SK-N-SH (cell line): Measurements from ENCODE around the gene MC1R. TPM values are rescaled to one million over a fixed set of nuclear protein-coding genes. Genes with fewer than 3 reads are reported as not detected.
"Not testable (repeated sequence)": the region's sequence is repeated elsewhere in the genome, so short reads cannot be mapped to it uniquely, and the experiment has no call there.

Experiments used
- CTCF ChIA-PET: fragments of 300-600, 350-600 bp; formaldehyde crosslinking; extraction: SDS; loops from one replicate; lab custom pipeline; 2021; lab: Yijun Ruan, JAX
- POLR2A ChIA-PET: fragments of 350-600 bp; sonication (Branson Sonifier 250); formaldehyde crosslinking; extraction: SDS; loops from one replicate; lab custom pipeline; 2020; ENCODE audit warnings: antibody characterized with exemption, inconsistent platforms; lab: Yijun Ruan, JAX
- DNase-seq: peaks from one replicate; pipeline ENCODE4 v3.0.0; 2012
- H2AFZ ChIP-seq: fragments of 200-600 bp; sonication (generic); 2 replicates; pipeline ENCODE4 v1.8.1; 2016; ENCODE audit warnings: antibody characterized with exemption, mild to moderate bottlenecking, low read depth
- H3F3A ChIP-seq: fragments of 200-600 bp; sonication (generic); replicated peaks from 2 replicates; pipeline ENCODE3; 2016; ENCODE audit warnings: antibody characterized with exemption, mild to moderate bottlenecking; ENCODE audit not compliant: insufficient read depth
- H3K27ac ChIP-seq, 2 experiments: fragments of 200-500 bp in 1 of 2; fragments of 200-600 bp in 1 of 2; sonication (Bioruptor generic) in 1 of 2; sonication (generic), shearing (Covaris generic) in 1 of 2; 2 replicates each; pipeline versions ENCODE4 v1.5.1 to v1.6.1; 2014 to 2016; ENCODE audit warnings: low read depth in 2 of 2, inconsistent platforms in 1 of 2, low read length in 1 of 2, mild to moderate bottlenecking in 1 of 2, mixed read lengths in 1 of 2
- H3K27me3 ChIP-seq: fragments of 200-600 bp; sonication (generic), shearing (Covaris generic); 2 replicates; pipeline ENCODE4 v1.6.1; 2016; ENCODE audit warnings: mixed run types; ENCODE audit not compliant: insufficient read depth
- H3K36me3 ChIP-seq, 2 experiments: fragments of 200-500 bp in 1 of 2; fragments of 200-600 bp in 1 of 2; sonication (Bioruptor generic) in 1 of 2; sonication (generic) in 1 of 2; replicated peaks in 1 of 2; 2 replicates each; pipeline versions ENCODE3 to v1.5.1; 2014 to 2016; ENCODE audit warnings: low read length in 1 of 2, mild to moderate bottlenecking in 1 of 2; ENCODE audit not compliant: insufficient read depth in 2 of 2, control insufficient read depth in 1 of 2
- H3K4me1 ChIP-seq, 2 experiments: fragments of 200-500 bp in 1 of 2; fragments of 200-600 bp in 1 of 2; sonication (Bioruptor generic) in 1 of 2; sonication (generic), shearing (Covaris generic) in 1 of 2; 2 replicates each; pipeline versions ENCODE4 v1.5.1 to v1.6.1; 2014 to 2016; ENCODE audit warnings: low read depth in 1 of 2, low read length in 1 of 2, mixed run types in 1 of 2; ENCODE audit not compliant: insufficient read depth in 2 of 2, control insufficient read depth in 1 of 2
- H3K4me2 ChIP-seq: fragments of 200-600 bp; sonication (generic), shearing (Covaris generic); 2 replicates; pipeline ENCODE4 v1.6.1; 2017; ENCODE audit warnings: mixed run types
- H3K4me3 ChIP-seq, 2 experiments: fragments of 200-500 bp in 1 of 2; fragments of 200-600 bp in 1 of 2; sonication (Bioruptor generic) in 1 of 2; sonication (generic), shearing (Covaris generic) in 1 of 2; 2 replicates each; pipeline versions ENCODE4 v1.5.1 to v1.8.1; 2014 to 2016; ENCODE audit warnings: low read depth in 2 of 2, inconsistent platforms in 1 of 2, low read length in 1 of 2, mild to moderate bottlenecking in 1 of 2, mixed read lengths in 1 of 2, moderate library complexity in 1 of 2
- H3K79me2 ChIP-seq: fragments of 200-600 bp; sonication (generic); 2 replicates; pipeline ENCODE4 v1.8.1; 2017; ENCODE audit warnings: mild to moderate bottlenecking; ENCODE audit not compliant: insufficient read depth
- H3K9ac ChIP-seq: fragments of 200-600 bp; sonication (generic); 2 replicates; pipeline ENCODE4 v1.6.1; 2017; ENCODE audit warnings: mixed run types
- H3K9me2 ChIP-seq: fragments of 200-600 bp; sonication (generic); 2 replicates; pipeline ENCODE4 v1.6.1; 2017; ENCODE audit warnings: mixed run types
- H3K9me3 ChIP-seq: fragments of 200-600 bp; sonication (generic); 2 replicates; pipeline ENCODE4 v1.6.1; 2017; ENCODE audit warnings: mixed run types, mild to moderate bottlenecking, moderate library complexity
- H4K20me1 ChIP-seq: fragments of 200-600 bp; sonication (generic); 2 replicates; pipeline ENCODE4 v1.6.1; 2017; ENCODE audit warnings: mild to moderate bottlenecking, mixed run types; ENCODE audit not compliant: insufficient read depth
- CHD2 ChIP-seq: fragments of 150-350 bp; IDR thresholded peaks from 2 replicates; pipeline ENCODE4 v1.6.1; 2018; ENCODE audit warnings: low read length; ENCODE audit not compliant: partially characterized antibody
- CTCF ChIP-seq: fragments of 200-600 bp; sonication (generic); IDR thresholded peaks from 2 replicates; pipeline ENCODE4 v1.6.1; 2017; ENCODE audit warnings: antibody characterized with exemption, mild to moderate bottlenecking, moderate library complexity
- GABPA ChIP-seq: IDR thresholded peaks from 2 replicates; pipeline ENCODE4 v1.4.0; 2012; ENCODE audit warnings: low read depth, mild to moderate bottlenecking
- IRF3 ChIP-seq: fragments of 150-350 bp; IDR thresholded peaks from 2 replicates; pipeline ENCODE4 v1.6.1; 2016; ENCODE audit warnings: mild to moderate bottlenecking, low read depth, low read length
- JUND ChIP-seq: IDR thresholded peaks from 2 replicates; pipeline ENCODE4 v1.4.0; 2012
- MXI1 ChIP-seq: IDR thresholded peaks from 2 replicates; pipeline ENCODE4 v1.6.1; 2012; ENCODE audit warnings: mild to moderate bottlenecking, low read depth, low read length, improper control_type of control experiment
- PBX3 ChIP-seq: IDR thresholded peaks from 2 replicates; pipeline ENCODE4; 2012
- POLR2AphosphoS5 ChIP-seq: IDR thresholded peaks from 2 replicates; pipeline ENCODE4 v1.6.1; 2012; ENCODE audit warnings: low read depth, low read length
- TCF12 ChIP-seq: IDR thresholded peaks from 2 replicates; pipeline ENCODE4 v1.4.0; 2012
- USF1 ChIP-seq: IDR thresholded peaks from 2 replicates; pipeline ENCODE4 v1.4.0; 2012; ENCODE audit warnings: low read depth, borderline replicate concordance
- YY1 ChIP-seq: IDR thresholded peaks from 2 replicates; pipeline ENCODE4 v1.4.0; 2012; ENCODE audit warnings: low read depth, mild to moderate bottlenecking
- ZBTB33 ChIP-seq: IDR thresholded peaks from 2 replicates; pipeline ENCODE4 v1.4.0; 2012; ENCODE audit warnings: low read depth, borderline replicate concordance
- WGBS: methylation state at CpG from one replicate; pipeline ENCODE4 v1.1.6; 2017; ENCODE audit warnings: low lambda C conversion rate; 5-methylcytosine and 5-hydroxymethylcytosine counted together
- polyA plus RNA-seq, 3 experiments: library from polyadenylated mRNA; depleted of rRNA; stranded (reverse); fragments of >200 nt; gene quantifications; 2 replicates each; pipeline ENCODE4 v1.2.3, GENCODE V29; 2012

Gene MC1R
- polyA plus RNA-seq, 1 of the 3 experiments (the other 2 are of a cell fraction) = 11.1 TPM

- Histone ChIP-seq H3K4me3 (no peak overlapping the region), H4K20me1 (peaks cover 97% of the 10 kb centered on the region), H3K27ac (no peak overlapping the region), H3K4me2 (no peak overlapping the region), H3K9me3 (no peaks in the 10 kb centered on the region), H3K9ac (no peak overlapping the region), H3K9me2 (no peaks in the 10 kb centered on the region), H3K79me2 (peaks cover 63% of the 10 kb centered on the region), H3K4me1 (peaks cover 0 to 2% of the 10 kb centered on the region in 2 experiments; a peak in 1 of 4 replicates), H3K36me3 (peaks cover 56 to 67% of the 10 kb centered on the region in 2 experiments), H3K27me3 (no peaks in the 10 kb centered on the region), H2AFZ (no peak overlapping the region), H3F3A (peaks cover 33% of the 10 kb centered on the region)
- whole genome bisulfite sequencing = 99% methylated on average over 14 of the region's 16 CpGs
- no peak for DNase-seq
- ChIA-PET CTCF (interaction anchor here (1.0 kb wide), 1 partner anchor 17 kb away, joined by 4 read pairs; the partner anchor contains the start of gene DEF8), POLR2A (no interaction called here)
- TF ChIP-seq POLR2AphosphoS5 = 0 out of 2 replicates have a peak, but pooled peaks have one; percentile 21
- TF ChIP-seq CHD2 = no peak
These were observed 12.7 kb downstream of the MC1R start for GRCh38 chr16:89931305-89931896.

GRCh38 chr16:89931964-89932363, 13.3 kb downstream of the MC1R start:
- H3F3A ChIP-seq = peaks cover 30% of the 10 kb centered on the region
- no peak overlapping the region for H3K9ac ChIP-seq
- peaks cover 61 to 67% of the 10 kb centered on the region in 2 experiments for H3K36me3 ChIP-seq
- peaks cover 92% of the 10 kb centered on the region for H4K20me1 ChIP-seq
- H3K27me3 ChIP-seq = no peaks in the 10 kb centered on the region
- no peak for DNase-seq
- H3K4me3 ChIP-seq = no peak overlapping the region
- peaks cover 0 to 2% of the 10 kb centered on the region in 2 experiments; a peak in 1 of 4 replicates for H3K4me1 ChIP-seq
- TF ChIP-seq YY1 (no peak), ZBTB33 (no peak), PBX3 (no peak), GABPA (no peak), JUND (no peak), CTCF (no peak), IRF3 (no peak), MXI1 (no peak), USF1 (no peak), TCF12 (no peak)
- ChIA-PET POLR2A (interaction anchor here (0.8 kb wide), 1 partner anchor 8 kb away, joined by 3 read pairs; the partner anchor contains the start of gene TUBB3), CTCF (interaction anchor here (0.7 to 1.0 kb wide), 2 partner anchors 16 to 17 kb away, joined by 3 to 4 read pairs; partner anchors contain the start of gene DEF8)
- H3K79me2 ChIP-seq = peaks cover 57% of the 10 kb centered on the region
- no peak overlapping the region for H2AFZ ChIP-seq
- H3K9me3 ChIP-seq = no peaks in the 10 kb centered on the region
- H3K9me2 ChIP-seq = no peaks in the 10 kb centered on the region
- no peak overlapping the region for H3K27ac ChIP-seq
- no peak overlapping the region for H3K4me2 ChIP-seq
- WGBS = 100% methylated on average over 3 of the region's 6 CpGs

- H3K4me2 ChIP-seq, H3K9ac ChIP-seq, H3K27me3 ChIP-seq, H3K9me3 ChIP-seq, H3K9me2 ChIP-seq, H3K27ac ChIP-seq, H2AFZ ChIP-seq, H3K4me3 ChIP-seq, H3K4me1 ChIP-seq, DNase-seq: not testable (repeated sequence)
- ChIA-PET CTCF (interaction anchor here (0.9 to 1.3 kb wide), 2 partner anchors 14 to 24 kb away, joined by 4 to 5 read pairs; no protein-coding TSS in a partner anchor), POLR2A (interaction anchor here (2.5 kb wide), 1 partner anchor 9 kb away, joined by 11 read pairs; no protein-coding TSS in a partner anchor)
- peaks cover 27% of the 10 kb centered on the region for H3F3A ChIP-seq
- 96% methylated on average over 8 of the region's 29 CpGs for WGBS
- peaks cover 54 to 58% of the 10 kb centered on the region in 2 experiments for H3K36me3 ChIP-seq
- H3K79me2 ChIP-seq = peaks cover 37% of the 10 kb centered on the region
- H4K20me1 ChIP-seq = peaks cover 71% of the 10 kb centered on the region
These were observed 15.4 kb downstream of the MC1R start for GRCh38 chr16:89934019-89934418.
